Ecto neural progenitor cell (in vitro differentiated cells): ENCODE data around the gene GZMM.

Experiments used
- DNase-seq: peaks from one replicate; pipeline ENCODE4 v3.0.0-alpha.2; 2018; ENCODE audit warnings: low spot score

Gene GZMM

GRCh38 chr19:543910-544608 lies at the start of gene GZMM:
Gene GZMM (plus strand): TSS chr19:544053. CDS start chr19:544072, 19 bp downstream.
- DNase-seq: no peak

- no peak for DNase-seq
These were observed 49.4 kb upstream of the GZMM start for GRCh38 chr19:494171-495080.

GRCh38 chr19:495081-495401 lies 48.8 kb upstream of the GZMM start:
- no peak for DNase-seq

GRCh38 chr19:495402-496111 lies 48.3 kb upstream of the GZMM start:
- DNase-seq: peak; percentile 79

GRCh38 chr19:496112-496665 lies 47.7 kb upstream of the GZMM start, which contains the start of gene MADCAM1:
Gene MADCAM1 (plus strand): TSS chr19:496486. CDS start chr19:496500, 14 bp downstream.
- peak; percentile 49 for DNase-seq

GRCh38 chr19:496986-497385 lies 46.9 kb upstream of the GZMM start:
- DNase-seq: no peak

- DNase-seq: peak; percentile 60
These were observed 46.4 kb upstream of the GZMM start for GRCh38 chr19:497491-497868.

- no peak for DNase-seq
These were observed 45.9 kb upstream of the GZMM start for GRCh38 chr19:497869-498510.

- DNase-seq: peak; percentile 51
These were observed 45.4 kb upstream of the GZMM start for GRCh38 chr19:498511-498891.

- DNase-seq: no peak
These were observed 44.8 kb upstream of the GZMM start for GRCh38 chr19:498977-499623.

GRCh38 chr19:501646-502045 lies 42.2 kb upstream of the GZMM start:
- DNase-seq: peak; percentile 45

- no peak for DNase-seq
These were observed 39.2 kb upstream of the GZMM start for GRCh38 chr19:504616-505015.

GRCh38 chr19:506404-507285 lies 37.2 kb upstream of the GZMM start:
- peak; percentile 96 for DNase-seq

- DNase-seq: peak; percentile 95
These were observed 36.3 kb upstream of the GZMM start, which contains the start of gene TPGS1 for GRCh38 chr19:507286-508203. Gene TPGS1 (plus strand): TSS chr19:507497. CDS start chr19:507507, 10 bp downstream.

- no peak for DNase-seq
These were observed 35.4 kb upstream of the GZMM start for GRCh38 chr19:508204-509150.

- peak; percentile 95 for DNase-seq
These were observed 33.2 kb upstream of the GZMM start for GRCh38 chr19:510606-511100.

GRCh38 chr19:511101-511851 lies 32.6 kb upstream of the GZMM start:
- DNase-seq: no peak
